OCI-LY1 (cell line): ENCODE measurements around the gene DNMT3A.

Source experiments
- H2AFZ ChIP-seq: fragments of 200-600 bp; sonication (generic), shearing (Covaris generic); 2 replicates; pipeline ENCODE4 v1.6.0; 2014; ENCODE audit warnings: antibody characterized with exemption, mild to moderate bottlenecking, low read length
- H3F3A ChIP-seq: fragments of 200-600 bp; sonication (generic), shearing (Covaris generic); 2 replicates; pipeline ENCODE4 v1.6.0; 2014; ENCODE audit warnings: mild to moderate bottlenecking, antibody characterized with exemption, low read length, moderate library complexity; ENCODE audit not compliant: insufficient read depth
- H3K27ac ChIP-seq: fragments of 200-600 bp; sonication (generic); 2 replicates; pipeline ENCODE4 v1.5.1; 2014; ENCODE audit warnings: low read length, mixed run types, mild to moderate bottlenecking, low read depth; ENCODE audit not compliant: poor library complexity, severe bottlenecking
- H3K27me3 ChIP-seq: fragments of 200-600 bp; sonication (generic); 2 replicates; pipeline ENCODE4 v1.6.0; 2014; ENCODE audit warnings: antibody characterized with exemption, mild to moderate bottlenecking, low read length, moderate library complexity; ENCODE audit not compliant: insufficient read depth
- H3K36me3 ChIP-seq: fragments of 200-600 bp; sonication (generic); 2 replicates; pipeline ENCODE4 v1.6.1; 2014; ENCODE audit warnings: mild to moderate bottlenecking, antibody characterized with exemption, low read length, moderate library complexity, mixed read lengths; ENCODE audit not compliant: insufficient read depth
- H3K4me1 ChIP-seq: fragments of 200-600 bp; sonication (generic); 2 replicates; pipeline ENCODE4 v1.5.1; 2014; ENCODE audit warnings: mild to moderate bottlenecking, low read length, moderate library complexity; ENCODE audit not compliant: insufficient read depth, severe bottlenecking
- H3K4me2 ChIP-seq: fragments of 200-600 bp; sonication (generic), shearing (Covaris generic); 2 replicates; pipeline ENCODE4 v1.6.1; 2014; ENCODE audit warnings: low read length
- H3K4me3 ChIP-seq: fragments of 200-600 bp; sonication (generic); 2 replicates; pipeline ENCODE4 v1.5.1; 2014; ENCODE audit warnings: low read length, low read depth, mild to moderate bottlenecking, mixed read lengths; ENCODE audit not compliant: poor library complexity, severe bottlenecking
- H3K79me2 ChIP-seq: fragments of 200-600 bp; shearing (Covaris generic); 2 replicates; pipeline ENCODE4 v1.6.1; 2016; ENCODE audit warnings: mixed run types, low read length, mixed read lengths; ENCODE audit not compliant: insufficient read depth
- H3K9ac ChIP-seq: fragments of 200-600 bp; sonication (generic), shearing (Covaris generic); 2 replicates; pipeline ENCODE4 v1.6.1; 2014; ENCODE audit warnings: mild to moderate bottlenecking, low read length, mixed read lengths
- H3K9me2 ChIP-seq: fragments of 200-600 bp; sonication (generic), shearing (Covaris generic); 2 replicates; pipeline ENCODE4 v1.6.1; 2014; ENCODE audit warnings: low read depth, mild to moderate bottlenecking, low read length, mixed read lengths
- H3K9me3 ChIP-seq: fragments of 200-600 bp; shearing (Covaris generic); 2 replicates; pipeline ENCODE4 v1.6.1; 2014; ENCODE audit warnings: low read length, mixed read lengths
- H4K20me1 ChIP-seq: fragments of 200-600 bp; sonication (generic), shearing (Covaris generic); 2 replicates; pipeline ENCODE4 v1.6.0; 2016; ENCODE audit warnings: mild to moderate bottlenecking, low read length; ENCODE audit not compliant: insufficient read depth
- EZH2 ChIP-seq: fragments of 200-600 bp; sonication (generic), shearing (Covaris generic); IDR thresholded peaks from 2 replicates; pipeline ENCODE4 v1.8.0; 2017; ENCODE audit warnings: borderline replicate concordance, mixed run types, mild to moderate bottlenecking, antibody characterized with exemption, low read length, moderate library complexity, mixed read lengths
- TF ChIP-seq, protein P1 (sequence below): fragments of 200-600 bp; sonication (generic), shearing (Covaris generic); IDR thresholded peaks from 2 replicates; pipeline ENCODE4 v1.5.1; 2017; ENCODE audit warnings: mild to moderate bottlenecking, antibody characterized with exemption, low read length, moderate library complexity, mixed read lengths

Gene DNMT3A

DNA sequence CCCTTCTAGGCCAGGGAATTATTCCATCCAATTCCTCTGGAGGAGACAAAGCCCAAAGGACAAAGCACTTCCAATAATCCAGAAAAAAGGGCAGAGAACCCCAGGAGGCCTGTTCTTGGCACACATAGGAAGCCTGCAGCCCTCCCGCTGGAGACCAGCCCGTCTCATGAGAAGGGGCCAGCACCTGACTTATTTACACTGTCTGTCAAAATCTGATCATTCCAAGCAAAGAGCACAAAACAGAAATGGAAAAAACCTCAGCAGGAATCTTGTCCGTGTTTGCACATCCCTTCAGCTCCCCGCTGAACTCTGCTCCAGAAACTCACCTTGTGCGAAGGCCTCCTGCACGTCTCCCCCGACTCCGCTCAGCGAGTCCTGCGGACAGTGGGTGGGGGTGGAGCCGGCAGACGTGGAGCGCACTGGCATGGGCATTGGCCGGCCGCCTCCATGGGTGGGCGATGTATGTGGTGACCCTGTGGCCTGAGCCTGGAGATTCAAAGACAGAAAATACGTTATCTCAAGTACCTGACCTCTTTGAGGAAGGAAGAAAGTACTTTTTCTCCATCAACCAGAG is 46.2 kb upstream of the DNMT3A start:
- no peaks in the 10 kb centered on the region for H3K9me2 ChIP-seq
- H3K79me2 ChIP-seq: no peaks in the 10 kb centered on the region
- no peaks in the 10 kb centered on the region for H3F3A ChIP-seq
- H3K4me3 ChIP-seq: no peak overlapping the region
- H3K4me2 ChIP-seq: no peak overlapping the region
- H3K36me3 ChIP-seq: no peaks in the 10 kb centered on the region
- no peak for TF ChIP-seq EZH2
- TF ChIP-seq, protein P1, sequence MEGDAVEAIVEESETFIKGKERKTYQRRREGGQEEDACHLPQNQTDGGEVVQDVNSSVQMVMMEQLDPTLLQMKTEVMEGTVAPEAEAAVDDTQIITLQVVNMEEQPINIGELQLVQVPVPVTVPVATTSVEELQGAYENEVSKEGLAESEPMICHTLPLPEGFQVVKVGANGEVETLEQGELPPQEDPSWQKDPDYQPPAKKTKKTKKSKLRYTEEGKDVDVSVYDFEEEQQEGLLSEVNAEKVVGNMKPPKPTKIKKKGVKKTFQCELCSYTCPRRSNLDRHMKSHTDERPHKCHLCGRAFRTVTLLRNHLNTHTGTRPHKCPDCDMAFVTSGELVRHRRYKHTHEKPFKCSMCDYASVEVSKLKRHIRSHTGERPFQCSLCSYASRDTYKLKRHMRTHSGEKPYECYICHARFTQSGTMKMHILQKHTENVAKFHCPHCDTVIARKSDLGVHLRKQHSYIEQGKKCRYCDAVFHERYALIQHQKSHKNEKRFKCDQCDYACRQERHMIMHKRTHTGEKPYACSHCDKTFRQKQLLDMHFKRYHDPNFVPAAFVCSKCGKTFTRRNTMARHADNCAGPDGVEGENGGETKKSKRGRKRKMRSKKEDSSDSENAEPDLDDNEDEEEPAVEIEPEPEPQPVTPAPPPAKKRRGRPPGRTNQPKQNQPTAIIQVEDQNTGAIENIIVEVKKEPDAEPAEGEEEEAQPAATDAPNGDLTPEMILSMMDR: no peak
- no peak overlapping the region for H2AFZ ChIP-seq
- peaks cover 6% of the 10 kb centered on the region for H3K4me1 ChIP-seq
- H3K9ac ChIP-seq: no peak overlapping the region
- H3K9me3 ChIP-seq: no peaks in the 10 kb centered on the region
- no peaks in the 10 kb centered on the region for H4K20me1 ChIP-seq
- H3K27me3 ChIP-seq: 0 out of 2 replicates have a peak, but pooled peaks cover 3% of the 10 kb centered on the region
- no peak overlapping the region for H3K27ac ChIP-seq

DNA sequence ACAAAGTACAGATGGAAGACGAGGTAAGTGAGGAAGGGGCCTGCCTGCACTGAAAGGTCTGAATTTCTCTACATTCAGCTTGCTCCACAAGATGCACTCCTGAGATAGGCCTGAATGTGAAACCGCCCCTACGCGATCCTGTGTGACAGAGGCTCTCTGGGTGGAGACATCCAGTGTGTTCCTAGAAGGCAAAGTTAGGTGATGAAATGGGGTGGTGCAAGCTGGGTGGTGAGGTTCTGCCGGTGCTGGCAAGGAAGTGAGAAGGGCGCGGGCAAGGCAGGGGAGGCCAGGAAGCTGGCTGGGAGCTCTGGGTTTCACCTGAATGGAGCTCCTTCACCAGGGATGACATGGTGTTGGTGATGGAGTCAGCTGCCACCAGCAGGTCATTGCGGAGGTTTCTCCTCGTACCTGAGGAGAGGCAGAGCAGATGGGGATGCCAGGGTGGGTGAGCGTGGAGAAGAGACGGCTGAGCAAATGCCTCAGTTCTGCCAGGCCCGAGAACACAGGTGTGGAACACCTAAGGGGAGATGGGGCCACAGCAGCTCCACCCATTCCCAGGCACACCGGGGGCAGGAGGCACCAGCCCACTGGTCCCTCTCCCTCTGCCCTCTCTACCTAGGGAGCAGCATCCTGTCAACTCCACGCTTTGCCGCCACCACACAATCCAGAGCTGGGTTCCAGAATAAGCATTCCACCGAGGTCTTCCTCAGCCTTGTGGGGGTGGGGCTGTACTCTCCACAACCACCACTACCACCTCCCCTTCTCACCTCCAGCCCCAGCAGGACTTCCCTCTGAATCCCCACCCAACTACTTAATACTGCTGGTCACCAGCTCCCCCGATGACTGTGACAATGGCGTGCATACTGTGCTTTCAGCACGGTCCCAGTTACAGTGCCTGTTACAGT is 45.5 kb upstream of the DNMT3A start:
- Histone ChIP-seq H3F3A (no peaks in the 10 kb centered on the region), H3K36me3 (no peaks in the 10 kb centered on the region), H3K9me2 (no peaks in the 10 kb centered on the region), H3K79me2 (no peaks in the 10 kb centered on the region), H3K27ac (no peak overlapping the region), H3K27me3 (0 out of 2 replicates have a peak, but pooled peaks cover 3% of the 10 kb centered on the region), H3K9me3 (no peaks in the 10 kb centered on the region), H2AFZ (no peak overlapping the region), H3K9ac (no peak overlapping the region), H3K4me2 (no peak overlapping the region), H3K4me1 (peaks cover 6% of the 10 kb centered on the region), H3K4me3 (no peak overlapping the region), H4K20me1 (no peaks in the 10 kb centered on the region)
- TF ChIP-seq, protein P1: no peak
- no peak for TF ChIP-seq EZH2

DNA sequence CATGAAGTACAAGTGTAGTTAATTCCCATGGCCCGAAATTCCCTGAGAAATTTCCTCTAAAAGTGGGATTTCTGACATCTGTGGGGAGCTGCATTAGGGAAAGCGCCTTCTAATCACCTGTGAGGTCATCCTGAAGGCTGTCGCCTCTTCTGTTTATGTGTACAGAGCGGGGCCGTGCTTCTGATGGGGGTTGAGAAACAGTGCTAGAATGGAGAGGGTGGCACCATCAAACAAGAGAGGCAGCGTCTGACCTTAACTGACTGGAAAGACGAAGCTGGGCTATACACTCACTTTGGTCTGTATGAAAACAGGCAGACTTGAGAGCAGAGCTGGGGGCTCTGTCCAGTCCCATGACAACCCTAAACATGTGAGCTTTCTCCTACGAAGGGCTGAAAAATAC is 44.2 kb upstream of the DNMT3A start:
- TF ChIP-seq, protein P1: no peak
- no peak for TF ChIP-seq EZH2

More for the DNA sequence above, 44.2 kb upstream of the DNMT3A start:
- H3K27ac ChIP-seq: no peak overlapping the region
- H3K4me3 ChIP-seq: no peak overlapping the region
- no peaks in the 10 kb centered on the region for H3K36me3 ChIP-seq
- H3K79me2 ChIP-seq: no peaks in the 10 kb centered on the region
- H3K4me1 ChIP-seq: peaks cover 9% of the 10 kb centered on the region
- H4K20me1 ChIP-seq: no peaks in the 10 kb centered on the region
- no peak overlapping the region for H2AFZ ChIP-seq
- H3K9me3 ChIP-seq: no peaks in the 10 kb centered on the region
- no peaks in the 10 kb centered on the region for H3K9me2 ChIP-seq
- no peak overlapping the region for H3K4me2 ChIP-seq
- no peak overlapping the region for H3K9ac ChIP-seq
- 0 out of 2 replicates have a peak, but pooled peaks cover 3% of the 10 kb centered on the region for H3K27me3 ChIP-seq
- no peaks in the 10 kb centered on the region for H3F3A ChIP-seq
